NCI-H524 treated with DMSO at 0.1 percent for 48 hours (cell line): ENCODE measurements around the gene DICER1.
A peak's percentile ranks its signal among the peaks of the same experiment; 100 is the strongest.

ENCODE experiments used
- DNase-seq: peaks from one replicate; lab custom pipeline; 2025; lab: John Stamatoyannopoulos, UW

The DICER1 gene

DNA sequence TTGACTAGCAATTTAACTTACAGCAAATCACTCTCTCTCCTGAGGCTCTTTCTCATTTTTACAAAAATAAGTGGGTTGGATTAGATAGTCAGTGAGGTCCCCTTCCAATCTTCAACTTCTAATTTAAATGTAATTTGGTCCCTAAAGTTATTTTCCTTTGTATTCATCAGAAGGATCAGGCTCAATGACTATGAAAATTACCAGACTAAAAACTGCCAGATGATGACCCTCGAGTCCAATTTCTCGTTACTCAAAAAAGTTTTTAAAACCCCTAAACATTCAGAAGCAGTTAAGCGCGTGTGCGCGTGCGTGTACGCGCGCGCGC, 34.7 kb downstream of the DICER1 start:
- DNase-seq = no peak

DNA sequence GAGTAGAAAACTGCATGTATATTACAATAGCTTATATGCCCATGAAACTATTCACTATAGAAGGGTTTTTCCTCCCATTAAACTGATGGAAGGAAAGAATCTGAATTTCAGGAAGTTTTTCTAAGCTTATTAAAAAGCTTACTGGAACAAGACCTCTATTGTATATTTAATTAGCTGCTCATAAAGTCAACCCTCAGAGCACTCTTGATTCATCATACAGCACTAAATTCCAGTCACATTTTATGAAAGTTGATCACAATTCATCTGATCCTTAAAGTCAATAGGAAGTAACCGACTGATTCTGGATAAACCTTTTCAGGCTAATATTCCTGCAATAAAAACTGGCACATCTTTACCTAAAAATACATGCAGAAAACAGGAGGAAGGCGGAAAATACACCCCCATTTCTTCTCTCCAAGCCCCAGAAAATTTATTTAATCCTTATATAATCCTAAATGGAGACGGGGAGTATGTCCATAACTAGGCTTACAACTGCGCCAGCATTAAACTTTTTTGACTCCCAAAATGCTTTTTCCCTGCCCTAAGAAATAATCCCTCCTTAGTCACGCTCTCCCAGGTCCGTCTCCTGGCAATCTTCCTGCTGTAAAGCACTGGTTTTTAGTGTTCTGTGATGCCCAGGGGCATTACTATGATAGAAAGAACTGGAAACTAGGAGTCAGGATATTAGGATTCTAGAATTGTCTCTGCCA, 35.3 kb downstream of the DICER1 start:
- DNase-seq = no peak

DNA sequence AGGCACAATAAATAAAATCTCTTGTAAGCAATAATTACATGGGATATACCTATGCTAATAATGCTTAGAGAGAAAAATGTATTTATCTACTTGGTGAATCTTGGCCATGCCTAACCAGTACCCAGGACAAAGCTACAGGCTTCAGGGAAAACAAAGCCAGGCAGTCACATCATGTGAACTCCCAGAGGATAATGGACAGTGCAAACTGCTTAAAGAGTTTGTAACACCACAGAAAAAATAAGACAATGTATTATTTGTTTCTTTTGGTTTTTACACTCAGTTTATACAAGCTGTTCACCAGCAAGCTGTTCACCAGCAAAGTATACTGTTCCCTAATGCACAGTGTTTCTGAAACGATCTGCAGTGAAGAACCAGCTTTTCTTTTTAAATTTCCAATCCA, 38.0 kb downstream of the DICER1 start:
- no peak for DNase-seq

DNA sequence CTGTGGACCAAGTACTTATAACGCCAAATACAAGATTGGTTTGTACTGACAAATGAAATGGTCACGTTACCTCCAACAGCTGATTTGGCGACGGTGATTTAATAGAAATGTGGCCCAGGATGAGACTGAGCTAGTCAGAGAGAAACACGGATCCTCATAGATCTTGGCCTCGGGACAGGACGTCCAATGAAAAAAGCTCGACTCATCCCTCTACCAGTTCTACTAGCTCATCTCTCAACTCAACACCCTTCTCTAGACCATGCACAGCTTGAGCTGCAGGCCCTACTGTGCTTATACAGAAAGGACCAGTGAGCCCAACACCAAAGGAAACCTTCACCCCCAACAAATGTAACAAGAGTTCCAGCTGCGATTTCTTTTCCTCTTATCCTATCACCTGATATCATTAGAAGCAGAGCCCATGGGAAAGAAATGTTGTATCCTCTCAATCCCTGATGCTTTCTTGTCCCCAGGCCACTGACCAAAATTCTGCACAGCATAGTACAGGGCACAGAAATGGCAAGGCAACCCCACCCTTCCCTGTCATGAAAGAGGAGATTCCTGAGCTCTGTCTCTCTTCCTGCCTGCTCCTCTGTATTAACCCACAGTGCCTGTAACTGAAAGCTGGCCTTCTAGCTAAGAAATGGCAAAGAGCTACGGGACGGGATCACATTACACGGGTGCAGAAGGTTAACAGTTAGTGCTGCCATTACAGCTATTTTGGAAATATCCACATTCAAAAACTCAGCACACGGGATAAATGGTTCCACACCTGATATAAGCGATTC, 39.2 kb downstream of the DICER1 start:
- DNase-seq = no peak

DNA sequence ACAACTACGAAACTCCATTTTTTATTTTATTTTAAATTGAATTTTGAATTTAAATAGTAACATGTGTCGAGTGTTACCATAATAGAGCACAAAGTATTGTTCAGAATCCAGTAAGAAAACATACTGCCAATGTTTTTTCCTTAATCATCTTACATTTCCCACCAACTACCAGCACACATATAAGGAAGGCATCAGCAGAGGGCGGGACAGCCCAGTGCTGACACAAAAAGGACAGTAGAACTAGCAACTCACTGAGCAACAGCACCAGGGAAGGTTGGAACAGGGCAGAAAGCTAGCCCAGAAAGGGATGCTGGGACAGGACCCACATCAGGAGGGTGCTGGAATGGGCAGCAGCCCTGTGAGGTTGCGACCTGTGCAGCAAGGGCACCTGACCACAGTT, 43.9 kb downstream of the DICER1 start:
- DNase-seq = no peak

DNA sequence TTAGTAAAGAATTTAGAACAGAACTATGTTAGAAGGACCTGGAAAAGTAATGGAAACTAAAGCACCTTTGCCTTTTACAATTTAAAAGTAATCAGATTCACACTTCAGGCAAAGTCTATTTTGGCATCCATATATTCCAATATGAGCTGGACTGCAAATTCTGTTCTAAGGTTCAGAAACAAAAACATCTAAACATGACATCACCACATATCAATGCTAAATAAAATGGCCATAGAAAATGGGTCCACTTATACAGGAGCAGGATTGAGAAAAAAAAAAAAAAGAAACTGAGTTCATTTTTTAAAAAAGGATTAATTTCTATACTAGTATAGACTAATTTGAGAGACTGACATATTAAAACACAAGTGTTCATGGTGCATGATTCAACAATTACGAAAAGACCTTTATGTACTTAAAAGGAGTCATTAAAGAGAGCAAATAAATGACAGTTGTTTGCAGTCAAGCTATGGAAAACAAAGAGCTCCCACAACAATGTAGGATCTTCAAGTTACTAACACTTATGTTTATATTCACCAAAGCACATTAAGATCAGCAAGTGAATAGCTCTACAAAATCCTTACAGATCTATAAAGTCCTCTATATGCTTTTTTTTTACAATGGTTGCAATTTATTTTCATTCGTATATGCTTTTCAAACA, 45.7 kb downstream of the DICER1 start:
- no peak for DNase-seq

DNA sequence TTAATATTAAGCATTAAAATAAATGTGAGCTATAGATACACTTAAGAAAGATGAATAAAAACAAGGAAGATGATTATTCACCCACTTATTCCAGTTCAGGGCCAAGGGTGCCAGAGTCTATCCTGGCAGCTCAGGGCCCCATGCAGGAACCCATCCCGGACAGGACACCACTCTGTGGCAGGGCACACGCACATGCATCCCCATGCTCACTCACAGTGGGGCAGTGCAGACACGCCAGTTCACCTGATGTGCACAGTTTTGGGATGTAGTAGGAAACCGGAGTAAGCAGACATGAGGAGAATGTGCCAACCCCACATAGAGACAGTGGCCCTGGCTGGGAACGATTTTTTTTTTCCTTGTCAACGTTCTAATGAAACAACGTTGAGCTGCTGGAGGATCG, 47.2 kb downstream of the DICER1 start:
- DNase-seq = no peak

DNA sequence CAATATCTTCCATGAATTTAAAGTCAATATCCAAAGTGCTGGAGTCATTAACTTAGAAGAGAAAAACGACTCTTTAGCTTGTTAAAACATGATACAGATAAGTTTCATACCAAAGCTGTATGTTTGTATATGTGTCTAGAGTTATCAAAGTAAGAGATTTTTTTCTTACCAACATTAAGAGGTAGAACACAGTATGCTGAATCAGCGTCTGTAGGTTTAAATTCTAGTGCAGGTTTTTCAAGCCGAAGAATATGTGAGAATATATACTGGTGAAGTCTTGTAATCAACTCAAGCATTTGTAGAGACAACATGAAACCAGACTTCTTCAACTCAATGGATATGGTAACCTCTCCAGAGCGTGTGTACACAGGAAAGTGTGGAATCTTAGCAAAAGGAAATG, 49.6 kb downstream of the DICER1 start:
- no peak for DNase-seq

DNA sequence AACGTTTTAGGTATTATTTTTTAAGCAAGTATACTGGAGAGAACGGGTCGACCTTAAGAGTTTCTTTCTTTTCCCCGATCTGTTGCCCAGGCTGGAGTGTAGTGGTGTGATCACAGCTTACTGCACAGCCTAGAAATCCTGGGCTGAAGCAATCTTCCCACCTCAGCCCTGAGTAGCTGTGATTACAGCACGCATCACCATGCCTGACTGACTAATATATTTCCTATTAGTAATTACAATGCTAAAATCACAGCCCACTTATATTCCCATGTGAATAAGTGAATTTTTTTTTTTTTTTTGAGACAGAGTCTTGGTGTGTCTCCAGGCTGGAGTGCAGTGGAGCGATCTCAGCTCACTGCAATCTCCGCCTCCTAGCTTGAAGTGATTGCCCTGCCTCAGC, 50.4 kb downstream of the DICER1 start:
- DNase-seq = no peak

DNA sequence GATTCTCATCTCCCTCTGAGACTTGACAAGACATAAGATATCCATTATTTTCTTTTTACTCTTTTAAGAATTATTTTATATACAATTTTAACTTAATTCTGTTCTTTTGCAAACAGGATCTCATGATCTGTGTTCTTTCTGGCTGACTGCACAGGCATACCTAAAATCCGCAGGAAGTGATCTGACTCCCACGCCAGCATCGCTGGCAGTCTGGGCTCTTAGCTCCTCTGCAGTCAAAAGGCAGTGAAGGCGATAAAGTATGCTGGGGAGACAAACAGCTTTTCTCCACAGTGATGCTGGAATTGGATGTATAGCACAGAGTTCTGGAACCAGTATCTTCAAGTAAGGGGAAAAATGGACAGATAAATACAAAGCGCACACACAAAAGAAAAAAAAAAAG, 52.4 kb downstream of the DICER1 start:
- no peak for DNase-seq

DNA sequence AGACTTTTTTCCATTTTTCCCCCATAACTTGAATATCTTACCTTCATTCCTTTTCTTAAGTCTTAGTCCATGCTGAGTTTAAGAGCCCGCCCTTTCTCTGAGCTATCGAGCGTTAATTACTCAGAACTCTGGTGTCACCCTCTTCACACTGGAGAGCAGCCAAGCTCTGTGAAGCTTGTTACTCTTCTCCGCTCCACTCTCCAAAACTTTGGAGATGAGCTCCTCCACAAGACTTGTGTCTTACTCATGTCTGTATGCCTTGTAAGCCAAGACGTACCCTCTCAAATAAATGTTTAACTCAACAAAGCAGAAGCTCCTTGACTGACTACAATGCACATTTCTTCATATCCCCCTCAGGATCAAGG, 54.7 kb downstream of the DICER1 start:
- peak; percentile 66 for DNase-seq

DNA sequence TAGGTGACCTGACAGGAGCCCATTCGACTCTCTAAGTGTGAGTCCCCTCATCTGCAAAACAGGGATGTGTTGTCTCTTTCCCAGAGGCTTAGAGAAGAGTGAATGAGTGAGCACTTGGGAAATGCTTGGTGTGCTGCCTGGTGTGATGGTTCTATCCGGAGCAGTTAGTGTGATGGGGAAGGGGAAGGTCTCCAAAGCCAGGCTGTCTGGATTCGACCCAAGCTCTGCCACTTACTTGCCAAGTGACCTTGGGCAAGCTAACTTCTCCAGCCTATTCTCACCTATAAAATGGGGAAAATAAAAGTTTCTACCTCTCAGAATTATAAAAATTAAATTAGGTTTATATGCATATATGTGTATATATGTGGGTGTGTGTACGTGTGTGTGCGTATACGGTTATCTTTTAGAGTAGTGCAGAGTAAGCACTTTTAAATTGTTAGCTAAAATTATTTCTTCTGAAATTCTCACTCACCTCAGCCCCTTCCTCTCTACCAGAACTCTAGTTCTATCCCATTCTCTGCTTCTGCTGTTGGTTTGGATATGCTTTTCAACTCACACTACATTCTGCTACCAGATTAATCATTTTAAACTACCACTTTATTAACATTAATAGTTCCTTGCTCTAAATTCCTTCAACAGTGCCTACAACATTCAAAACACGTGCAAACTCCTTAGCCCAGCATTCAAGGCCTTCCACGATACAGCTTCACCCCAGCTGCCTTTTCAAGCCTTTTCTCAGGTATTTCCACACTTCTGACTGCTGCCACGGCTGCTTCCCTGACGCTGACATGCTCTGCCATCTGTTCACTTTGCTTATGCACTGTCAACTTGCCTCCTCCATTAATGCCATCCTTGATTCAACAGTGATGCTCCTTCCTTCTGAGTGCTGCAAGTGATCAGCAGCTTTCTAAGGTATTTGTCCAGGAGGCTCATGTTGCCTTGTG, 55.3 kb downstream of the DICER1 start:
- DNase-seq = peak; percentile 89

DNA sequence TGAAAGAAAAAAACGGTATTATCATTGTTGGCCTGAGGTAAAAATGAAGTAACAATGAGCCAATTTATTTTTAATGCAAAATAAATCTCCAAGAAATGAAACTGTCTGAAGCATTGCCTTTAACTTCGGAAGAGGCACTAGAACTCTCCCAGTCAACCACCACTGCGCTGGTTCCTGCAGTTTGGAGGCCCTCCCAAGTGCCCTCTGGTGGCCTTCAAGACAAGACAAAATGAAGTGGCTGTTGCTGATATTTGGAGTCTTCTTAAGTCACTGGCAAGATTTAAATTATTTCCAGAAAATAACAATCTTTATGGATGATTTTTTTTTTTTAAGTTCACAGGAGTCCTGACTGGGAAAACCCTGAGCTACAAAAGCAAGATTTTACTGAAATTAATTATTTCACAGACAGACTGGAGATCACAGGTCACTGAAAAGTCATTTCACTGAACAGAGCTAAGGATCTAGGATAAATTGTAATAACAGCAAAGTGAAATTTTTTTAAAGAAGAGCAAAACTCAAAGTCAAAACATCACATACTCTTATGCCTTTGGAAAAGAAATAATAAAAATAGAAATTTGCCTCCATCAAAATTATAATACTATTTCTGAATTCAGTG, 58.2 kb downstream of the DICER1 start:
- peak; percentile 44 for DNase-seq

DNA sequence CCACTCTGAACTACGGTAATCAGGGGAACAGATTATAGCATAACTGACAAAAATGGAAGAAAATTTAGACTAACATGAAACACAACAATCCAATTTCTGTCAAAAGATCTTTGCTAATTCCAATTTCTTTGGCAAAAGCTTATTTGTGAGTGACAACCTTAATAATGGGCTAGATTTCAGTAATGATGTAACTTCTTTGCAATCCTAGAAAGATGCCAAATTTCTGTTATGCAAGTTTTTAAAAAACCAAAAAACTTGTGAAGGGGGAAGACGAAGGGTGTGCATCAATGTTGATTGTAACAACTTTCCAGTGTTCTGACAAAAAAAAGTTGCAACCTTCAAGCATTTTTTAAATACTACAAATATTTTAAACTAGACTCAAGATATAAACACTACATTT, 59.9 kb downstream of the DICER1 start:
- DNase-seq = no peak

DNA sequence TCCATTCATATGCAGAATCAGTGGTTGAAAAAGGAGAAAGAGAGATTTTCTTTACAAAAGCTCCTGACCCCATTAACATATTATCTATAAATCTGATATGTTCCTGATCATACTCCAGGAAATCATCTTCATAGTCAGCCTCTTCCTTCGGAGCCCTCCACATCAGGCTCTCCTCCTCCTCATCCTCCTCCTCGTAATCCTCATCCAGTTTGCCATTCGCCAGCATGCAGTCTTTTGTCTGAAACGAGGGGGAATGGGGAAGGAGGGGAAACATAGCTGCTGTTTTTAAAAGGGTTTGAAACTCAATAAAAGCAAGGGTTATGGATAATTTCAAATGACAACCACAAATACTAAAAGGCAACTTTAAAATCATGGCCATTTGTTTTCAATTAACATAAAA, 60.9 kb downstream of the DICER1 start:
- DNase-seq = no peak

DNA sequence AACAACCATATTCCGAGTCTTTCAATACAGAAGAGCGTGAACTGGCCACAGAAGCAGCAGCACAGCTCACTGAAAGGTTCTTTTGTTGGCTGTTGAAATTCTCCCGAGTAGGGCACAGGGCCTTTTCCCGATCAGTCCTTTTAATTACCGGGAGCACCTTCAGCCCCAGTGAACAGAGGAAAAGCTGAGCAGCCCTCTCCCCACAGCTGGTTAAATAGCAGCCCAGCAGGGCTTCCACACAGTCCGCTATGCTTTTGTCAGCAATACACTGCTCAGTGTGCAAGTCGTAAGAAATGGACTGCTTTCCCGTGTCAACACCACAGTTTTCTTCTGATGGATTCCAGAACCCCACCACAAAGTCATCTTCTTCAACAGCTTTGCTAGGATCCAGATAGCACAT, 61.3 kb downstream of the DICER1 start:
- DNase-seq = no peak

DNA sequence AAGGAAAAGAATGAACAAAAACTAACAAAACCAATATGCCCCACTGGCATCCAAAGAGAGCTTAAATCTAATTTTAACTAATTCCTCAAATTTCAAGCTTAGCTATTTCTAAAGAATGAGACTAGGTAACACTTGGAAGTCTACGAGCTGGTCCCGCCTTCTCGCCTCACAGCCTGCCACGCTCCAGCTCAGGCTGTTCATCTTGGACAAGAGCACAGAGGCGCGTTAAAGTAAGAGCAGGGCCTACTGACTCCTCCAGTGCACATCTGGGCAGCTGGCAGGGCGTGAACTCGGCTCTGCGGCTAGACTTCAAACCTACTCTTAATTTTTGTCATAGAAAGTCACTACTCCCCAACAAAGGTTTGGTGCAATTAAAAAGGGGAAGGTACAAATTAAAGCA, 64.6 kb downstream of the DICER1 start:
- DNase-seq = no peak

DNA sequence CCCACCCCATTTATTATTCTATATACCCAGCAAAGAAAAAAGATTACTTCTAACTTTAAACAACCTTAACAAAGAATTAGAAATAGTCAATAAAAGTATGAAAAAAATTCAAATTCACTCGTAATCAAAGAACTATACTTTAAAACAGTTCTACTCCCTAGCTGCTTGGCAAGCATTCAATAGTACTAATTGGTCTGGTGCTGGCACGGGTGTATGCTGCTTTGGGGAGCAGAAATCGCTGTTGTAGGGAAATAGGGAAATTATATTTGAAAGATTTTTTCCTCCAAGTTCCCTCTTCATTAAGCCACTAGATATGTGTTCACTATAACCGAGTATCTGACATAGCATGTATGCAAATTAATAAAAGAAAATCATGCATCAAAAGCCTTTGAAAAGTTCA, 65.7 kb downstream of the DICER1 start:
- DNase-seq = no peak

DNA sequence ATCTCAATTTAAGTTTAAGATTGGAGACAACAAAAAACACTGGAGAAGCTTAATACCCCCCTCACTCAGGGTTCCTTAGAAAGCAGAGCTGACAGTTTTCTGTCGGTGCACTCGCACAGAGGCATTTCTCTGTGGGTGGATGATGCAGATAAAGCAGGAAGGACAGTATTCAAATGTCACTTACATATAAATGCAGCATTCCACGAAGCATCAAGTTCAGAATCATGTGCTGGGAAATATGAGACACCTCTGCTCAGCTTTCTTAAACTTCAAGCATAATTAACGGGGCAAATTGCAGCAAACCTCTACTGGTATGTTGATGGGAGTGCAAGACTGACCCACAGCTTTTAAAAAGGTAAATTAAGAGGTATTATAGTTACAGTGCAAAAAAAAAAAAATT, 68.7 kb downstream of the DICER1 start:
- DNase-seq = no peak

DNA sequence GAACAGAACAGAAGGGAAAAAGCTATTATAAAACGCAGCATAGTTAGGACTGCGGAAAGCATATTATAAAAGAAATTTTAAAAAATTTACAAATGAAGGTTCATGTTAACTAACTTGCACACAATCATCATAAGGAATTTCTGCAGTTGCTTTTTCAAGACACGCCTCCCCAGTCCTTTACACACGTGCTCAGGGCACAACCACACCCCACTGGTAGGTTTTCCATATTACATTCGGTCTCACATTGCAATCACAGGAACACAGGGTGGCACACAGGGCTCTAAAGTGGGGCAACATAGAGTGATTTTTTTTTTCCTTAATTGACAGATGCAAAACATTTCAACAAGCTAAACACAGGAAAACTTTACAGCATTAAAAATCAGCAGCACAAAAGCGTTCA, 69.7 kb downstream of the DICER1 start:
- no peak for DNase-seq

DNA sequence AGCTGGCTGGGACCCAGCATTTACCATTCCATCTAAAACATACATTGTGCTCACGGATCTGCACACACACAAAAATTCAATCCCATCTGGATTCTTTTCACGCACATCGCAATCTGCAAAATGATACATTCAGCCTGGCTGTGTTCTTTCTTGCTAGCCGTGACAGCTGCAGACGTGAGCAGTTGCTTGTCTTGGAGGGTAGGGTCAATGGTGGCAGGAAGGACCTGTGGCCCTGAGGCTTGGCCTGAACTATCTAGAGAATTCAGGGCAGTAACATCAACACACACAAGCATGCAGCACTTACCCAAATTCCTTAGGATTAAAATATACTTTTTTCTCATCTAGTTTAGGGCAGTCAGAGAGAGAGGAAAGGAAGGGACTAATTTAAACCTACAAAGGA, 72.0 kb downstream of the DICER1 start:
- DNase-seq = no peak

DNA sequence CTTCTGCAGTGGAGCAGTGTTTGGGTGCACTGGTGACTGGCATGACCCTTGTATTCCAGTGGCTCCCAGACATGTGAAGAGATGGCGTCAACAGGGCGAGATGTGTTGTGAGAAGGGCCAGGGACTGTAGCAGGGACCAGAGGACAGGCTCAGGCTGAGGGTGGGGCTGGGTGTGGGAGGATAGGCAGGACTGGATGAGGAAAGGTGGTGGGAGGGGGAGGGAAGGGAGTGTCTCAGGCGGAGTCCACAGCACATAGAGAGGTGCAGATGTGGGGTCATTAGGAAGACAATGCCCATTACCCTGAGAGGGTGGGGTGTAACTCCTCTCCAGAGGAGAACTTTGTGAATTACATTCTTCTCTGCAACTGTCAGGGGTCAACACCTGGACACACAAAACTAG, 78.5 kb downstream of the DICER1 start:
- DNase-seq = no peak
